GM18858 (cell line): ENCODE results near the gene LYZ.
"Not testable (repeated sequence)": the region's sequence is repeated elsewhere in the genome, so short reads cannot be mapped to it uniquely, and the experiment has no call there.

ENCODE experiments used
- ATAC-seq: cut with Tn5 transposase; IDR thresholded peaks from one replicate; pipeline ENCODE4 v1.9.1; 2021; ENCODE audit not compliant: unreplicated experiment

Gene LYZ

GRCh38 chr12:69348162-69348938 lies at the start of gene LYZ:
LYZ (plus strand) TSS chr12:69348381; CDS start chr12:69348409, 28 bp downstream.
- no peak for ATAC-seq

- no peak for ATAC-seq
These were observed 49.2 kb upstream of the LYZ start for GRCh38 chr12:69298947-69299346.

DNA sequence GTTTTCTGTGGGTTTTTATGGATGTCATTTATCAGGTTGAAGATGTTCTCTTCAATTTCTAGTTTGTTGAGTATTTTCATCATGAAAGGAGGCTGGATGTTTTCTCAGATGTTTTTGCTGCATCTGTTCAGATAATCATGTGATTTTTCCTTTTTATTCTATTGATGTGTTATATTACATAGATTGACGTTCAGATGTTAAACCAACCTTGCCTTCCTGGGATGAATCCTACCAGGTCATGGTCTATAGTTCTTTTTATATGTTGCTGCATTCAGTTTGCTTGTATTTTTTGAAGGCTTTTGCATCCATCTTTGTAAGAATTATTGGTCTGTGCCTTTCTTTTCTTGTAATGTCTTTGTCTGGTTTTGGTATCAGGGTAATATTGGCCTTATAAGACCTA lies 43.9 kb upstream of the LYZ start:
- no peak for ATAC-seq

GRCh38 chr12:69309461-69309860 lies 38.7 kb upstream of the LYZ start:
- ATAC-seq: no peak

DNA sequence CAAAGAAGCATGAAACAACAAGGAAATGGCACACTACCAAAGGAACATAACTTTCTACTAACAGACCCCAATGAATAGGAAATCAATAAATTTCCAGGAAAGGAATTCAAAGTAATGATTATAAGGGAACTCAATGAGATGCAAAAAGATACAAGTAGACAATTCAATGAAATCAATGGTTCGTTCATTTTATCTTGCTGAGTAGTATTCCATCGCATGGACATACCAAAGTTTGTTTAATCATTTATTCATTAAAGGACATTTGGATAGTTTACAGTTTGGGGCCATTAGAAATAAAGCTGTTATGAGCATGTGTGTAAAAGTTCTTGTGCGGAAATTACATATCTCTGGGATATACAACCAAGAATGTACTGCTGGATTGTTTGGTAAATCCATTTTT lies 35.0 kb upstream of the LYZ start:
- ATAC-seq: no peak

- ATAC-seq: not testable (repeated sequence)
These were observed 31.4 kb upstream of the LYZ start for GRCh38 chr12:69316784-69317183.

GRCh38 chr12:69317233-69317632 lies 30.9 kb upstream of the LYZ start:
- not testable (repeated sequence) for ATAC-seq

DNA sequence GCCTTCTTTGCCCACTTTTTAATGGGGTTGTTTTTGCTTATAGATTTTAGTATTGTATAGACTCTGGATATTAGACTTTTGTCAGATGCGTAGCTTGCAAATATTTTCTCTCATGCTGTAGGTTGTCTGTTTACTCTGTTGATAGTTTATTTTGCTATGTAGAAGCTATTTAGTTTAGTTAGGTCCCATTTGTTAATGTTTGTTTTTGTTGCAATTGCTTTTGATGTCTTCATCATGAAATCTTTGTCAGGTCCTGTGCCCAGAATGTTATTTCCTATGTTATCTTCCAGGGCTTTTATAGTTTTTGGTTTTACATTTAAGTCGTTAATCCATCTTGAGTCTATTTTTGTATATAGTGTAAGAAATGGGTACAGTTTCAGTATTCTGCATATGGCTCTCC lies 30.0 kb upstream of the LYZ start:
- ATAC-seq: no peak

DNA sequence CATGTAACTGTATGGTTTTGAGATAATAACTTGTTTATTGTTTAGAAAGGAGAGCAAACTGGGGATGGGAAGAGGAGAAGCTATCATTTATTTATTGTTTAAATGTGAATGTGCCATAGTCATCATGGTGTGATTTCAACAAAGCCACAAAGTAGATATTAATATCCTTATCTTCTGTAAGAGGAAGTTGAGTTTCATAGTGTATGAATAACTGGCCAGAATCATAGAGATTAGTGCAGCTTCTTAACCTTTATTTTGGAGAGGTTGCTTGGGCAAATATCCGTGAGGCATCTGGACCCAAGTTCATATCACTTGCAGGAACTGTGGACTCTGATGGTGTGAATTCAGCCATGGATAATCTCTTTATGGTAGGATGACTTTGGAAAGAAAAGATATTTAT lies 26.8 kb upstream of the LYZ start:
- no peak for ATAC-seq

- ATAC-seq: peak; percentile 95
These were observed 23.2 kb upstream of the LYZ start for GRCh38 chr12:69324797-69325466.

DNA sequence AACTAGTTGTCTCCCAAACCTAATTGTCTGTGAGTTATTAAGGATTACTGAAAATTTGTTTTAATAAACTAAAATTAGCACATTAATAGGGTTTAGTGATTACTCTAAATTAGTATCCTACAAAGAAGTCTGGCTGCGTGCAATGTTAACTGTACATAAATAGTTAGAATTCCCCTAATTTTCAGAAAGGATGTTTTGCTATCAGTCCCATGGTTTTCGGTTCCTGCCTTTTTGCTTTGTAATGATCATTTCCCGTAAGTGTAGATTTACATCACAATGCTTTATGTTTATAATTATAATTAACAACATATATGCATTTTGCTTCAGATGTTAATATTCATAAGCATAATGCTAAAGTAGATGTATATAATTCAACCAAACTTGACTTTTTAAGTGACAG lies 19.8 kb upstream of the LYZ start:
- no peak for ATAC-seq

- ATAC-seq: no peak
These were observed 18.3 kb upstream of the LYZ start for GRCh38 chr12:69329669-69330428.

- no peak for ATAC-seq
These were observed 17.4 kb upstream of the LYZ start for GRCh38 chr12:69330475-69331473.

DNA sequence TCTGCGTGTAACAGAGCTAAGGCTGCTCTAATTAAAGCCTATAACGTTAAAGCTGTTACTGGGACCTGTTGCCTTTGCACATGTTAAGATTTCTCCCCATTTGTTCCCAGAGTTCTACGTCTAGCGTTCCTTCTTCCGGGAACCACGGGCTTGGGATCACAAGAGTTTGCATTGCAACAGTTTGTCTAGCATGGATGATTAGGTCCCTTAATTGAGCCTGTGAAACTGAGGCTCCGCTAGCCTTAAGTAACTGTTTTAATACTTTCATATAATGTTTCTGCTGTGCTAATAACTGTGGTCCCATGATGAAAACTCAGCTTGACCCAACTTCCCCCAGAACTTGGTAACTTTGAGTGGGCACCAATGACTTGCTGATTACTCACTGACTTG lies 16.7 kb upstream of the LYZ start:
- no peak for ATAC-seq

DNA sequence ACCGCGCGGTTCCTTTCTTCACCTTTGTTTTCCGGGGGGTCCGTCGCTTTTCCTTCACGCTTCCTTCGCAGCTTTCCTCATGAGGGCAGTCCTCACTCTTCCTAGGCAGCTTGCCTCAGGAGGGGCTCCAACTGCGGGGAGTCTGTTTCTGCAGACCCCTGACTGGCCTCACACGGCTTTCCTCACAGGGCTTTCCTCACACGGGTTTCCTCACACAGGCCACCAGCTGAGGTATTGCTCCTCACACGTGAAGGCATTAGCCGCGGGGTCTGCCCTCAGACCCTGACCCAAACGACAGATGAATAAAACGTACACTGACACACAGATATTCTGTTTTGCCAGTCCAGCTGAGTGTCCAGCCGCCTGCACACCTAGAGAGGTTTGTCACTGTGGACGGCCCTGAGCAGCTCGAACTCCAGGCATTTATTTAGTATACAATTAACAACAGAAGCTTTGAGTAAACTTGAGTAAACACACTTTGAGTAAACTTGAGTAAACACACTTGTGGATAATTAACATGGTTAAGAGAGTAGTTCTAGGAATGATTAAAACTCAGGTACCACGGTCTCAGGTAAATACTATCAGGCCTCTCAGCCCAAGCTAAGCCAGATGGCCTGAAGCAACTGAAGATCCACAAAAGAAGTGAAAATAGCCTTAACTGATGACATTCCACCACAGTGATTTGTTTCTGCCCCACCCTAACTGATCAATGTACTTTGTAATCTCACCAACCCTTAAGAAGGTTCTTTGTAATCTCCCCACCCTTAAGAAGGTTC lies 16.1 kb upstream of the LYZ start:
- no peak for ATAC-seq

GRCh38 chr12:69332815-69333358 lies 15.3 kb upstream of the LYZ start:
- ATAC-seq: no peak

DNA sequence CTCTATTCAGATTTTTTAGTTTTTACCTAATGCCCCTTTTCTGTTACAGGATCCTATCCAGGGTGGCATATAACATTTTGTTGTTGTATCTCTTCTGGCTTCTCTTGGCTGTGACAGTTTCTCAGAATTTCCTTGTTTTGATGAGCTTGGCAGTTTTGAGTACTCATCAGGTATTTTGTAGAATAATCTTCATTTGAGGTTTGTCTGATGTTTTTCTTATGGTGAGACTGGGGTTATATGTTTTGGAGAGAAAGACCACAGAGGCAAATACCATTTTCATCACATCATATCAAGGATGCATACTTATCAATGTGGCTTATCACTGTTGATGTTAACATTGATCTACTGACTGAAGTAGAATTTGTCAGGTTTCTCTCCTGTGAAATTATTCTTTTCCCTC lies 14.0 kb upstream of the LYZ start:
- no peak for ATAC-seq

GRCh38 chr12:69337311-69338090 lies 10.7 kb upstream of the LYZ start:
- no peak for ATAC-seq
